ENCODE data around the gene BBOX1. TPM values are rescaled to one million over a fixed set of nuclear protein-coding genes. Genes with fewer than 3 reads are reported as not detected.

The BBOX1 gene
- total RNA-seq, 1 experiment from 2014 or later: not detected

GRCh38 chr11:27139742-27140367 lies 99.2 kb downstream of the BBOX1 start:
- BruUV-seq (replicated peaks): no TSS peak

More at GRCh38 chr11:27139742-27140367, 99.2 kb downstream of the BBOX1 start:
- Histone ChIP-seq H3K9ac (ENCODE audit: low read length) (no peak overlapping the region), H3K9me2 (ENCODE audit: insufficient read depth) (no peaks in the 10 kb centered on the region), H3K79me2 (ENCODE audit: insufficient read depth, low read length) (no peaks in the 10 kb centered on the region), H3K4me3 (replicated peaks in 1 of 2; ENCODE audit: low read depth in 1 of 2, low read length in 2 of 2) (no peak overlapping the region), H3K27me3 (ENCODE audit: insufficient read depth, low read length) (no peaks in the 10 kb centered on the region), H3K9me3 (ENCODE audit: control insufficient read depth in 1 of 2, insufficient read depth in 1 of 2, low read depth in 1 of 2, low read length in 2 of 2) (no peaks in the 10 kb centered on the region), H2AFZ (ENCODE audit: low read depth, low read length, poor library complexity, severe bottlenecking) (no peak overlapping the region), H3K36me3 (ENCODE audit: control insufficient read depth in 1 of 2, insufficient read depth in 2 of 2, low read length in 2 of 2) (no peaks in the 10 kb centered on the region), H3K4me2 (ENCODE audit: low read length) (no peak overlapping the region), H3K4me1 (ENCODE audit: control insufficient read depth in 1 of 2, insufficient read depth in 2 of 2, low read length in 2 of 2) (no peaks in the 10 kb centered on the region), H3K27ac (ENCODE audit: low read depth, low read length) (no peak overlapping the region), H4K20me1 (ENCODE audit: insufficient read depth) (no peaks in the 10 kb centered on the region)
- ATAC-seq: no peak
- ChIA-PET CTCF (no interaction called here), RAD21 (ENCODE audit: low non-redundant PET in 1 of 2, low total read pairs in 2 of 2, uncharacterized antibody in 2 of 2, unreplicated experiment in 2 of 2) (no interaction called here), POLR2A (no interaction called here)
- intact Hi-C loops (cut with micrococcal nuclease): no loop called here
- DNase-seq (ENCODE audit: low read depth, low spot score): no peak
- TF ChIP-seq, protein P1, sequence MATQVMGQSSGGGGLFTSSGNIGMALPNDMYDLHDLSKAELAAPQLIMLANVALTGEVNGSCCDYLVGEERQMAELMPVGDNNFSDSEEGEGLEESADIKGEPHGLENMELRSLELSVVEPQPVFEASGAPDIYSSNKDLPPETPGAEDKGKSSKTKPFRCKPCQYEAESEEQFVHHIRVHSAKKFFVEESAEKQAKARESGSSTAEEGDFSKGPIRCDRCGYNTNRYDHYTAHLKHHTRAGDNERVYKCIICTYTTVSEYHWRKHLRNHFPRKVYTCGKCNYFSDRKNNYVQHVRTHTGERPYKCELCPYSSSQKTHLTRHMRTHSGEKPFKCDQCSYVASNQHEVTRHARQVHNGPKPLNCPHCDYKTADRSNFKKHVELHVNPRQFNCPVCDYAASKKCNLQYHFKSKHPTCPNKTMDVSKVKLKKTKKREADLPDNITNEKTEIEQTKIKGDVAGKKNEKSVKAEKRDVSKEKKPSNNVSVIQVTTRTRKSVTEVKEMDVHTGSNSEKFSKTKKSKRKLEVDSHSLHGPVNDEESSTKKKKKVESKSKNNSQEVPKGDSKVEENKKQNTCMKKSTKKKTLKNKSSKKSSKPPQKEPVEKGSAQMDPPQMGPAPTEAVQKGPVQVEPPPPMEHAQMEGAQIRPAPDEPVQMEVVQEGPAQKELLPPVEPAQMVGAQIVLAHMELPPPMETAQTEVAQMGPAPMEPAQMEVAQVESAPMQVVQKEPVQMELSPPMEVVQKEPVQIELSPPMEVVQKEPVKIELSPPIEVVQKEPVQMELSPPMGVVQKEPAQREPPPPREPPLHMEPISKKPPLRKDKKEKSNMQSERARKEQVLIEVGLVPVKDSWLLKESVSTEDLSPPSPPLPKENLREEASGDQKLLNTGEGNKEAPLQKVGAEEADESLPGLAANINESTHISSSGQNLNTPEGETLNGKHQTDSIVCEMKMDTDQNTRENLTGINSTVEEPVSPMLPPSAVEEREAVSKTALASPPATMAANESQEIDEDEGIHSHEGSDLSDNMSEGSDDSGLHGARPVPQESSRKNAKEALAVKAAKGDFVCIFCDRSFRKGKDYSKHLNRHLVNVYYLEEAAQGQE (IDR thresholded peaks at IDR 0.05; ENCODE audit: low read depth): no peak
- TF ChIP-seq ZFX (IDR thresholded peaks at IDR 0.05) (no peak), ELF1 (IDR thresholded peaks at IDR 0.05; ENCODE audit: borderline replicate concordance, low read depth) (no peak), POLR2A (IDR thresholded peaks at IDR 0.05; ENCODE audit: borderline replicate concordance, extremely low read depth, insufficient read depth, insufficient read length) (no peak), RAD21 (IDR thresholded peaks at IDR 0.05; ENCODE audit: low read depth) (no peak), TCF7L2 (IDR thresholded peaks at IDR 0.05; ENCODE audit: borderline replicate concordance, extremely low read depth, insufficient read depth, insufficient read length) (no peak), SP1 (IDR thresholded peaks at IDR 0.05; ENCODE audit: low read depth) (no peak), ATF3 (IDR thresholded peaks at IDR 0.05) (no peak), EGR1 (IDR thresholded peaks at IDR 0.05; ENCODE audit: low read depth) (no peak), SRF (IDR thresholded peaks at IDR 0.05; ENCODE audit: low read depth) (no peak), SIN3A (IDR thresholded peaks at IDR 0.05; ENCODE audit: low read depth) (no peak), EZH2phosphoT487 (IDR thresholded peaks at IDR 0.05; ENCODE audit: borderline replicate concordance) (no peak), EZH2 (IDR thresholded peaks at IDR 0.05) (no peak), CTCF (IDR thresholded peaks at IDR 0.05 in 2 of 3, conservative IDR thresholded peaks at IDR 0.05 in 1 of 3; ENCODE audit: borderline replicate concordance in 1 of 3, insufficient read depth in 1 of 3, low read depth in 2 of 3, low read length in 2 of 3) (no peak)

Measured in HCT116 (cell line).